GM21529 (cell line): Measurements from ENCODE around the gene HNF4A.
A peak's percentile ranks its signal among the peaks of the same experiment; 100 is the strongest.
"Not testable (repeated sequence)": the region's sequence is repeated elsewhere in the genome, so short reads cannot be mapped to it uniquely, and the experiment has no call there.

ENCODE experiments used
- ATAC-seq: cut with Tn5 transposase; IDR thresholded peaks from one replicate; pipeline ENCODE4 v1.9.1; 2021; ENCODE audit not compliant: unreplicated experiment

The HNF4A gene

GRCh38 chr20:44355498-44356352 lies at the start of gene HNF4A:
Gene HNF4A, plus strand, starts transcription at chr20:44355699. Its CDS starts 106 bp downstream, at chr20:44355805.
- ATAC-seq, result no peak

- ATAC-seq, result no peak
Observed at GRCh38 chr20:44306927-44307326, 48.6 kb upstream of the HNF4A start.

DNA sequence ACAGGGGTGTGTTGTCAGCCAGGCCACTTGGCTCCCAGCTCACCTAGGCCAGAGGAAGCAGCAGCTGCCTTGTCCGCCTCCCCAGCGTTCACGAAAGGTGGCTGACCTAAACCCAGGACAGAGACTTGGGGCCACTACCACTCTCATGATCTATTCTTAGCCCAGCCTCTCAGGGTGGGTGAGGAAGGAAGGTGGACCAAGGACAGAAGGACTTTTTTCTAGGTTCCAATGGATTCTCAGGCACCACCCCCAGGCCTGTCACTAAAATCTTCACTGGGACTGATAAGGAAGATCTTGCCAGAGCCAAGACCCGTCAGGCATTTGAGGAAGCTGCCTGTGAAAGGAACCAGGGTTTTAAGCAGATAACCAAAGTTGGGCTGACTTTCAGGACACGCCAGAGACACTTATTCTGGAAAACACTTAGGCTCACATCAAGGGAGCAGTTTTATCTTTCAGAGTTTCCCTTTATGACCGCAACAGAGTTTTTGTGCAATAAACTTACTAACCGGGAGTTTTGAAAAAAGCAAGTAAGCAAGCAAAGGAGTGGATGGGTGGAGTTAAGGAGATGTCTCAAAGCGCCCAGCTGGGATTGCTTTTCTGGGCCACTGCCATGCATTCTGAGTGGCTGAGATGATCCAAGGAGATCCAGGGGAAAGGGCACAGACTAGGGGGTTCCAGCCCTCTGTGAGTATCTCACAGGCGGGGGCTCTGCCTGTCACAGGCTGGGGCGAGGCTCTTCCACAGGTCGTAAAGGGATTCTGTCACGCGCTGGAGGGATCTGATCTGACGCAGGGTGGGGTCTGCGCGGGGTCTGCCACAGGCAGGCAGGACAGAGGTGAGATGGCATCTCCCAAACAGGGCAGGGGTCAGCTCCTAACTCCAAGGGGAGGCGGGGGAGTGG lies 45.5 kb upstream of the HNF4A start:
- ATAC-seq, result no peak

DNA sequence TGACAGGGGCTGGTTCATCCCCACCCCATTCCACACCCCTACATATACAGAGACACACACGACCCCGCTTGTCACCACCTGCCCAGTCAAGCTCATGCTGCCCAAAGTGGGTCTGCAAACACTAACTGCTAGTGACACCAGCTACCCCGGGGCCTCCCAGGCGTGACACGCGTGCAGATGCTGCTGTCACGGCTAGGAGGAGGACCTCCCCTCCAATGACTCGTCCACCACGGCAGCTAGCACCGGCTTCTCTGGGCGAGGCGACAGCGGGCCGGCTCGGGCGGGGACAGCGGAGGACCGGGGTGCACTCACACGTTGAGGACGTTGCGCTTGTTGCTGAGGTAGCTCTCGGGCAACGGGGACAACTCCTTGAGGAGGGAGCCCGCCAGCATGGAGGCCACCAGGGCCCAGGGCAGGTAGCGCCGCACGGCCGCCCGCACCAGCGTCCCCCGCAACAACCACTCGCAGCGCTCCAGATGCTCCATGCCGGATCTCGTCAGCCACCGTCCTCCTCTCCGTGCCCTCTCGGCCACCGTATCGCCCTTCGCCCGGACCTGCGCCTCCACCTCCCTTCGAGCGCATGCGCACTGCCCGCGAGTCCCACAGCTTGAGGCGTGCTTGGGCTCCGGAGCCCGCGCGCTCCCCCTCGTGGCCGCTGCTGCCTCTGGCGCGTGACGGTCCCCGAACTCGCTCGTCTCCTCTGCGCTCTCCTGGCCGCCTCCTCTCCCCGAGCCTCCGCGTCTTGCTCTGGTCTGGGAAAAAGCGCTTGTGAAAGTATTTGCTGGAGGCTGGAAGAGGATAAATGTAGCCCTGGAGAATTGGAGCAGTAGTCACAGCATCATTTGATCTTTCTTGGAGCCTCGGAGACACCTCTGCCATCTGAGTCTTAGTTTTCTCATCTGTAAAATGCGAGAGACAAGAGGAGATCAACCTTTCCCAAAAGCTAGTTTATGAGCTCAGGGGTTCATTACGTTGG lies 44.5 kb upstream of the HNF4A start, which contains the start of gene FITM2:
Gene FITM2 (minus strand): TSS at position 539 of the 976 bp plus-strand sequence. CDS start 54 bp downstream, at position 485.
- peak; percentile 85 for ATAC-seq

DNA sequence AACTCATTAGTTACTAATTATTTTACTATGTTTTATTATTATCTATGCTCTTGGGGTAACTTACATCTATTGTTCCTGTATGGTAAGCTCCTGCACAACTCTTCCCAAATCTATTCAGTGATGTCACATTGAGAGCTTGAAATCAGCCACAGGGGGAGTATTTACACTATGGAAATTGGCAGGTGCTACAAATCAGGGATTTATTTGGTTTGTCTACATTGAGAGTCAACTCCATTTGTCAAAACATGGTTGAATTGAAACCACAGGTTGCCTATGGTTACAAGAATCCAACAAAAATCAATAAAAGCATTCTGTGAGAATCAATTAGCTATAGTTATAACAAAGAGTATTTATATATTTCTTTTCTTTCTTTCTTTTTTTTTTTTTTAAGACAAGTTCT lies 40.6 kb upstream of the HNF4A start:
- no peak for ATAC-seq

GRCh38 chr20:44319839-44320422 lies 35.6 kb upstream of the HNF4A start:
- ATAC-seq, result no peak

DNA sequence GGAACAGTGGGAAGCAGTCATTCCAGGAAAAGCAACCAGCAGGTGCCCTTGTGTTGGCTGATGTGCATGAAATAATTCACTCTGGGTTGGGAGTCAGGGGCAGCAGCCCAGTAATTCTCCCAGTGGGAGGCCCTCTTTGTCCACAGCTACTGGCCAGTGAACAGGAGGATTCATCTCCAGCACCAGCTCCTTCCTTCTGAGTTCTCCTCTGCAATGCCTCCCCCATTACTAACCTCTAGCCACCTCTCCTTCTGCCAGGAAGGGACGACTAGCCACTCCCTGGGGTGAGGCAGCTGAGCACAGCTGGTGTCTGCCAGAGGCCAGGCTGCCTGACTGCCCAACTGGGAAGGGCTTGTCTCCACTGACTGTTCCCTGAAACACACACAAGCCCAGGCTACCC lies 31.2 kb upstream of the HNF4A start:
- ATAC-seq, result no peak

DNA sequence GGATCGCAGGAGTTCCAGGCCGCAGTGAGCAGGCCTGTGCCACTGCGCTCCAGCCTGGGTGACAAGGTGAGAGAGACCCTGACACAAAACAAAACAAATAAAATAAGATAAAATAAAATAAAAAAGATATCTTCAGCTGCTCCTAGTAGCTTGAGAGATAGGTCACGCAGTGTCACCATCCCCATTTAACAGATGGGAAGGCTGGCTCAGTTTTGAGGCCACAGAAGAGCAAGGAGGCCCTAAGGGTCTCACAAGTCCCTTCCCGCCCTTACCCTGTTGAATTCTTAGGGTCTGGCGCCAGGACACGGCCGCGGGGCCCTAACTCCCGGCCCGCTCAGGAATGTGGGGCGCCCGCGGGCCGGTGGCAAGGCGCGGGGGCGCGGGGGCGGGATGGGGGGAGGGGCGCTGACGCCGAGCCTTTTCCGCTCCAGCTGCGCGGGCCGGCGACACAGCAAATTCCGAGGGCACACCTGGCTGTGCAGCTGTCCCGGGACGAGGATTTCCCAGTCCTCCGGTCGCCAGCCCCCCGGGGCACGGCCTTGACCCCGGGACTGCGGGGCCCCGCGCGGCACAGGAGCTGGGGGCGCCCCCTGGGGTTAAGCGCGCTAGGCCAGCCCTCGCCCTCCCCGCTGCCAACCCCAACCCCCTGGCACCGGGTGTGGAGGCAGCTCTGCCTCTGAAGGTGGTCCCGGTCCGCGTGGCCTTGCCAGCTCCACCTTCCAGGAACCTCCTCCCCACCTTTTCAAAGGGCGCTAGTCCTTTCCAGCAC lies 28.9 kb upstream of the HNF4A start:
- no peak for ATAC-seq

- ATAC-seq, result not testable (repeated sequence)
Observed at GRCh38 chr20:44327748-44328147, 27.8 kb upstream of the HNF4A start.

- ATAC-seq, result no peak
Observed at GRCh38 chr20:44328428-44328827, 27.1 kb upstream of the HNF4A start.

GRCh38 chr20:44331201-44331600 lies 24.3 kb upstream of the HNF4A start:
- ATAC-seq, result no peak

DNA sequence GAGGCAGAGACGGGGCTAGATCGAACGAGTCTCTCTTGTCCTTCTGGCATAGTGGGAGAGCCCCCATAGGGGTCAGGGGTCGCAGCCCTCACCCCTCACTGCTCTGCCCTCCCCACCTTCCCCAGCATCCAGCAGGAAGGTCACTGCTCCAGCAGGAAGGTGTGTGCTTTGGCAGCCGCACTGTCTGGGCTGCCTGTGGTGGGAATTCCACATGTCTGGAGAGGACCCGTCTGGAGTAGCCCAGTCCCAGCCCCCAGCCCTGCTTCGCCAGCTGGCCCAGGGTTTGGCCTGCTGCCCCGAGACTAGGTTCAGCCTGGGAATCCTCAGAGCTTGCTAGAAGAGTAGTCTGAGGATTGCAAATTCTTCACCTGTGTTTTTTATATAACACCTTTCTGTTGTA lies 21.2 kb upstream of the HNF4A start:
- ATAC-seq, result no peak

GRCh38 chr20:44334709-44335108 lies 20.8 kb upstream of the HNF4A start:
- no peak for ATAC-seq

- ATAC-seq, result no peak
Observed at GRCh38 chr20:44335675-44336074, 19.8 kb upstream of the HNF4A start.

DNA sequence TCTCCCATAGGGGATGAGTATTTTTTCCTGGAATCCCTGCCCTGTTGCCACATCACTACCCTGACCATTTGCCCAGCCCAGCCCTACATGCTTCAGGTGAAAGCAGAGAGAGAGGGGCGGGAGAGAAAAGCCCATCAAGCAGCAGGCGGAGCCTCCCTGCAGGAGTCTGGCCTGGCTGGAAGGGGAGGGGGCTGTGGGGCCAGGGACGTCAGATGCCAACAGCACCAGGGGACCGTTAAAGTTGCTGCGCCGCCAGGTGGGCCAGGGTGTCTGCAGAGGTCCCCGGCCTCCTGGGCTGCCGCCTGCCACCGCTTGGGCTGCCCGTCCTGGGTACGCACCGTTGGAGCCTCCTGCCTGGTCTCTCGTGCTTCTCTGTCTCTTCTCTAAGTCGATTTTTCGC lies 19.4 kb upstream of the HNF4A start:
- ATAC-seq, result no peak

DNA sequence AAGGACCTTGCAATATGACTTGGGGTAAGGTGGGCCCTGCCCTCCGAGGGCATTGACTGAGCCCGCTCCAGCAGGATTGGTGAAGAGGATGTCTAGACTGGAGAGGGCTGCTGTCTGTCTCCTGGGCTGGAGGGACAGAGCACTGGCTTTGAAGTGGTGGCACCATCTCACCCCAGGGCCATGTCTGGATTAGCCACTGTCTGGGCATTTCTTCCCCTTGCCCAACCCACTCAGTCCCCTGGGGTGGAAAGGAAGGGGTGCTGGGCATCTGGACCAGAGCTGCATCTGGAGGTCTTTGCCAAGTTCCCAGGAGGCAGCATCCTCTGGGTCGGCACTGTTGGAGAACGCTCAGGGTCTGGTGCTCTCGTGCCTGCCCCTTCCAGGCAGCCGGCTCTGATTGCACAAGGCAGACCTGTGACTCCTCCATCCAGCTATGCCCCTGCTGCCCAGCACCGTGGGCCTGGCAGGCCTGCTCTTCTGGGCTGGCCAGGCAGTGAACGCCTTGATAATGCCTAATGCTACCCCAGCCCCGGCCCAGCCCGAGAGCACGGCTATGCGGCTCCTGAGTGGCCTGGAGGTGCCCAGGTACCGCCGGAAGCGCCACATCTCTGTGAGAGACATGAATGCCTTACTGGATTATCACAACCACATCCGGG lies 18.6 kb upstream of the HNF4A start, which contains the start of gene R3HDML:
Gene R3HDML (plus strand): TSS at position 319 of the 656 bp plus-strand sequence. CDS start 115 bp downstream, at position 434.
- ATAC-seq, result no peak

GRCh38 chr20:44342248-44342647 lies 13.3 kb upstream of the HNF4A start:
- ATAC-seq, result no peak

DNA sequence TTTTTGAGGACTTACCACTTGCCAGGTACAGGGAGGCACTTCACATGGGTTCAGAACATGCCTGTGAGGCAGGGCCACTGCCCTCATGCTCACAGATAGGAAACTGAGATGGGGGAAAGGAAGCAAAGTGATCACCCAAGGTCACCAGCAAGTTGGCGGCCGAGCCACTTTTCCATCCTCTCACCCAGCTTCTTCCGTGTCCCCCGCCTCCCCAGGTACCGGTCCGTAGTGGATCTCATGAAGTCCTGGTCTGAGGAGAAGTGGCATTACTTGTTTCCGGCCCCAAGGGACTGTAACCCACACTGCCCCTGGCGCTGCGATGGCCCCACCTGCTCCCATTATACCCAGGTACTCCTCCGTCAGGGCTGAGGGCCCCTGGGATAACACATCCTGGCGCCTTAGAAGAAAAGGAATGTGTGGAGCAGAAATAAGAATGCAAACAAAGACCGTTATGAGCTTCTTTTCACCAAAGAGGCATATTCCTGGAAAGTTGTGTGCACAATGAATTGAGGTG lies 12.3 kb upstream of the HNF4A start:
- ATAC-seq, result no peak

- no peak for ATAC-seq
Observed at GRCh38 chr20:44344723-44345122, 10.8 kb upstream of the HNF4A start.
